SK-N-MC (cell line): ENCODE data around the gene ATP1A1.
A peak's percentile ranks its signal among the peaks of the same experiment; 100 is the strongest.

Experiments
- DNase-seq: peaks from one replicate; pipeline ENCODE4 v3.0.0-alpha.2; 2011; ENCODE audit warnings: low read depth, low spot score
- H3K27ac ChIP-seq: fragments of 200-600 bp; sonication (generic); 2 replicates; pipeline ENCODE4 v1.5.1; 2016; ENCODE audit warnings: mixed run types
- H3K36me3 ChIP-seq: fragments of 200-600 bp; sonication (generic); 2 replicates; pipeline ENCODE4 v1.6.1; 2017; ENCODE audit warnings: antibody characterized with exemption, low read length, mixed read lengths; ENCODE audit not compliant: insufficient read depth
- H3K4me3 ChIP-seq: fragments of 200-600 bp; sonication (generic); 2 replicates; pipeline ENCODE4 v1.5.1; 2016
- H3K9ac ChIP-seq: fragments of 200-600 bp; sonication (generic); 2 replicates; pipeline ENCODE4 v1.8.0; 2017; ENCODE audit warnings: mixed run types, mixed read lengths; ENCODE audit not compliant: insufficient read length
- H3K9me3 ChIP-seq: fragments of 200-600 bp; sonication (generic); 2 replicates; pipeline ENCODE4 v1.6.1; 2017; ENCODE audit warnings: low read depth, mild to moderate bottlenecking, antibody characterized with exemption, low read length, moderate library complexity, mixed read lengths
- EZH2 ChIP-seq: fragments of 200-600 bp; sonication (generic); IDR thresholded peaks from one replicate; pipeline ENCODE4 v1.6.1; 2017; ENCODE audit warnings: antibody characterized with exemption
- FOXP2 ChIP-seq: optimal IDR thresholded peaks from 2 replicates; pipeline ENCODE3; 2011; ENCODE audit warnings: mild to moderate bottlenecking, moderate library complexity; ENCODE audit not compliant: insufficient read depth; ENCODE audit errors: extremely low read length, control extremely low read depth
- POLR2AphosphoS5 ChIP-seq: IDR thresholded peaks from 2 replicates; pipeline ENCODE4 v1.6.1; 2012; ENCODE audit warnings: mild to moderate bottlenecking, low read depth, low read length, borderline replicate concordance

The ATP1A1 gene

DNA sequence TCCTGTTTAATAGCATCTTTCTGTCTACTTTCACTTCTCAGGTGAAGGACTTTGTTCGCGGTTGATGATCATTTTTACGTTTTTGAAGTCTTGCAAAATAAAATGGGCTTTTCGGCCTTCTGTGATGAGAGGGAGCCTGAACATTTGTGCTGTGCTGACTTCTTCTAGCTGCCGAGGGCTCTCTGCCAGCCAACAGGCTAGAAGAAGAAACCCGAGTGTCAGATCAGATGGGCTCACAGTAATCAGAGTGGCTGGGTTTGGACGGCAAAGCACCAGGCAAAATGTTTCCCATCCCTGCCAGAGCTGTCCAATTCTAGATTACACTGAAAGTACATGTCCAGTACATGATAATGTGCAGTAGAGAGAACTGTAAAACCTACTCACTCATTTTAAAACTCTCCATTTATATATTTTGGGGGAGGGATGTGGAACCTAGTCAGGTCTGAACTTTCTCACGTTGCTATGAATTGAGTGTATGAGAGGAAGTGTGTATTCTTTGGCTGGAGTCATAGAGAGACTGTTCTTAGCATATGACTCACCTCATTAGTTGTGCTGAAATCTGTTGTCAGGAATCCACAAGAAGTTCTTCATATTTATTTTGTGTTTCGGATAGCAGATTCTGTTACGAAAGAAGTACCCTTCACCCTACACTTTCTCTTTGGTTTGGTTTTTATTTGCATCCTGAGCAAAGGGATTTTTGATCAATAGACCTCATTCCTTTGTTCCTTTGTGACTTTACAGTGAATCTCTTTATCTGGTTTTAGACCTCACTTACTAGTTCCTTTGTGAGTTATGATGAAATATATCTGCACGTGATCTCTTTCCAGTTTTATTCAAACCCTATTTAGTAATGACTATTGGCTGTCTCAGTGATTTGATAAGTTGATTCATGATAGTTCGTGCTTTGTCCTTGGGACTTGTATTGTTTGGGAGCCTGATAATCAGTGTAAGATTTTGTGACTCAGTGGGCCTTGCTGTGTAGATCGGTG, 4.8 kb downstream of the ATP1A1 start:
- H3K4me3 ChIP-seq: peak overlapping the region; percentile 83
- peak overlapping the region; percentile 92 for H3K9ac ChIP-seq
- H3K27ac ChIP-seq: peak overlapping the region; percentile 39
- no peaks in the 10 kb centered on the region for H3K9me3 ChIP-seq
- DNase-seq: no peak
- peaks cover 85% of the 10 kb centered on the region for H3K36me3 ChIP-seq
- TF ChIP-seq EZH2: no peak
- TF ChIP-seq FOXP2: no peak
- no peak; the same call in 1 of the 2 replicates for TF ChIP-seq POLR2AphosphoS5

DNA sequence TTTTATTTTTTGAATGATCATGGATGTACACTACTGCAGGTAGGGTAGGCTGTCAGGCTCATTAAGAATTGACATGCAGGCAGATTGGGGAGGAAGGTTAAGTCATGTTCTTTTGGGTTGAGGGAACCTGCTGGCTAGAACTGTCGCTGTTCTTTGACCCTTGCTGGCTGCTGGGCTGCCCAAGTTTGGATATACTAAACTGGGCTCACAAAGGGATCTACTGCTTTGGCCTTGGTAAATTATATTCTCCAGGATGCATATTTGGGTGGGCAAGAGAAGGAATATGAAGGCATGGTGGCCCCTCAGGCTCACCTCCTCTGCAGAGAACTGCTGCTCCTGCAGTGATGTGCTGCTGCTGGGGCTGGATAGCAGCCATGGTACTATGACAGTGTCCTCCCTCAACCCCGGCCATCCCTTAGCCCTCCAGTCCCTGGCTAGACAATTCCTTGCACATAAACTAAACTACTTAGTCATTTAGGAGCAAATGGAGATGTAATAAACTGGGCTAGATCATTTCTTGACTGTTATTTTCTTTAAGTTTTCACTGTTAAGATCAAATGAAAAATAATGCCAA, 6.1 kb downstream of the ATP1A1 start:
- no peaks in the 10 kb centered on the region for H3K9me3 ChIP-seq
- TF ChIP-seq FOXP2: no peak
- 0 out of 2 replicates have a peak, but pooled peaks have one; percentile 3 for TF ChIP-seq POLR2AphosphoS5
- no peak for TF ChIP-seq EZH2
- peak overlapping the region; percentile 83 for H3K4me3 ChIP-seq
- DNase-seq: no peak
- peaks cover 95% of the 10 kb centered on the region for H3K36me3 ChIP-seq
- H3K9ac ChIP-seq: no peak overlapping the region
- H3K27ac ChIP-seq: peak overlapping the region; percentile 39; the same call in 1 of the 2 replicates

DNA sequence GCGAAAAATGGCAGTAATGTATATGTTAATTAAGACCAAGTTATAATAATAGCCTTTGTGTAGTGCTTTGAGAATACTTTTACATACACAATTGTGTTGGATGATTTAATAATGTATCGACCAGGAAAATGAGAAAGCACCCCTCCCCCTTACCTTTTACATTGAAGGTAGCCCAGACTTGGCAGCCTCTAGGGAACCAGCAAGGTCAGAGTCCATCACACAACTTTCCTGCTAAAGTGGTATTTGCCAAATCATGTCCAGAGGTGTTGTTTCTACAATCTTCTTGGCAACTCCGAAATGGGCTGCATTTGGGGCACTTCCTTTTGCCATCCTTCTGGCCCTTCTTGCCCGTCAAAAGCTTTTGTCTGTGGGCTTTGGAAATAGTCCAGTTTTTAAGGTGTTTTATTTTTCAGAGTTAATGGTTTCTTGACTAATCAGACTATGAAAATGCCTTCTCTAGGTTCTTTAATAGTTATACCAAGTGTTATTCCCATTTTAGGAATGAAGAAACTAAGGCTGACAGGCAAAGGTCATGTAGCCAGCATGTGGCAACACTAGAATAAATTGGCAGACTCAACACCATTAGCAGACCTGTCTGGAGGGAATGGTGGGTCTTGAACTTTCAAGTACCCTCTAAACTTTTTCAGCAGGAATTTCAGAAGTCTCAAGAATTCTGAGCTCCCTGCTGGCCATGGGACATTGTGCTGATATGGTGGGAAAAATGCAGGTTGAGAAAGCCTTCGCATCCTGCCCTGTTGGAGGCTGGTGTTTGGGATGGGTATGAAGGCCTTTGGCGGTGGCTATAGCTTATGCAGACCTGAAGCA, 6.8 kb downstream of the ATP1A1 start:
- Histone ChIP-seq H3K9ac (no peak overlapping the region), H3K36me3 (peaks cover 95% of the 10 kb centered on the region), H3K27ac (peak overlapping the region; percentile 59), H3K9me3 (no peaks in the 10 kb centered on the region), H3K4me3 (peak overlapping the region; percentile 83; the same call in 1 of the 2 replicates)
- TF ChIP-seq EZH2 (no peak), POLR2AphosphoS5 (0 out of 2 replicates have a peak, but pooled peaks have one; percentile 10), FOXP2 (no peak)
- no peak for DNase-seq

DNA sequence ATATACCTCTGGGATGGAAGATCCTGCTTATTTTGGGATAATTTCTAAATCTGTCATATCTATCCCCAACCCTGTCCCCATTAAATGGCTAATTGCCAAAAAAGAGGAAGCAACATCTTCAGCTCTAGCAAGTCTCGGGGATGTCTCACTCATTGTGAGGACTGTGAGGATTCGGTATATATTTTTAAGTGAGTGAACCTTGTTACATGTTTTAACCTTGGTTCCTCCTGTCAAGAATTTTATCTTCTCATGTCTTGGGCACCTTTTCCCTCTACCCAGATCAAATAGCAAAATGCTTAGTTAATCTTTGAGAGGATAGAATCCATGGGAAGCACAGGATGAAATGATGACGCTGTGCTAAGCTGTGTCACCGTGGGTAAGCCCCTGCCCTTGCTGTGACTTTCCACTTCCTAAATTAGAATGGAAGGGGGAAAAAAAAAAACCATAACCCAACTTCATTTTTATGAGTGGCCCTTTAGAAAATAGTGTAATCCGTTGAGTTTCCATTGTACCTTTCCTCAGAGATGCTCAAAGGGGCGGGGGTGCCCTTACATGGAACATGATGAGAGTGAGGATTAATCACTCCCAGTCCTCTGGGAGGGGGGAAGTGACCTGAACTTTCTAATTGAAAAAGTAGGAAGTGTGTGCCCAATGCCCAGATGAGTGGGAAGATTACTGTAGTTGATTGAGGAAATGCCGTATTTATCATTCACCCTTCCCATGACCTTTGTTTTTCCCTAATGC, 7.6 kb downstream of the ATP1A1 start:
- no peak overlapping the region for H3K9ac ChIP-seq
- peaks cover 95% of the 10 kb centered on the region for H3K36me3 ChIP-seq
- TF ChIP-seq FOXP2: no peak
- 0 out of 2 replicates have a peak, but pooled peaks have one; percentile 6 for TF ChIP-seq POLR2AphosphoS5
- peak overlapping the region; percentile 59 for H3K27ac ChIP-seq
- H3K9me3 ChIP-seq: no peaks in the 10 kb centered on the region
- no peak for DNase-seq
- peak overlapping the region; percentile 29 for H3K4me3 ChIP-seq

DNA sequence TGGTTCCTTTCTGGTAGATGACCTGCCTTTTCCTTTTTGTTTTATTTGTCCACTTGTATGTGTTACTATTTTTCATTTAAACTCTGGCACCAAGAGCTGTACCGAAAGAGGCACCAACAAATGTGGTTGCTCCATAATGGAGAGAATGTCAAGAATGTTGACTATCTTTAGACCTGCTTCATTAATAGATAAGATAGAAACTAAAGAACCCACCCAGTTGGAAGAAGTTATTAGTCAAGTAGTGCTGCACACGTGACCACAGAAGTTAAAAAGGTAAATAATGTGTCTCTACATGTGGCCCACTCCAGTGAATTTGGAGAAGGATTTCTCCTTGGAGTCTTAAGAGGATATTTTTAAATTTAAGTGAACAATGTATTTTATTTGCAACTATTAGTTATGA, 9.3 kb downstream of the ATP1A1 start:
- Histone ChIP-seq H3K36me3 (peaks cover 95% of the 10 kb centered on the region), H3K9ac (peak overlapping the region; percentile 51), H3K4me3 (peak overlapping the region; percentile 16), H3K27ac (peak overlapping the region; percentile 59), H3K9me3 (no peaks in the 10 kb centered on the region)
- DNase-seq: no peak
- no peak for TF ChIP-seq FOXP2
- no peak for TF ChIP-seq EZH2
- no peak for TF ChIP-seq POLR2AphosphoS5

DNA sequence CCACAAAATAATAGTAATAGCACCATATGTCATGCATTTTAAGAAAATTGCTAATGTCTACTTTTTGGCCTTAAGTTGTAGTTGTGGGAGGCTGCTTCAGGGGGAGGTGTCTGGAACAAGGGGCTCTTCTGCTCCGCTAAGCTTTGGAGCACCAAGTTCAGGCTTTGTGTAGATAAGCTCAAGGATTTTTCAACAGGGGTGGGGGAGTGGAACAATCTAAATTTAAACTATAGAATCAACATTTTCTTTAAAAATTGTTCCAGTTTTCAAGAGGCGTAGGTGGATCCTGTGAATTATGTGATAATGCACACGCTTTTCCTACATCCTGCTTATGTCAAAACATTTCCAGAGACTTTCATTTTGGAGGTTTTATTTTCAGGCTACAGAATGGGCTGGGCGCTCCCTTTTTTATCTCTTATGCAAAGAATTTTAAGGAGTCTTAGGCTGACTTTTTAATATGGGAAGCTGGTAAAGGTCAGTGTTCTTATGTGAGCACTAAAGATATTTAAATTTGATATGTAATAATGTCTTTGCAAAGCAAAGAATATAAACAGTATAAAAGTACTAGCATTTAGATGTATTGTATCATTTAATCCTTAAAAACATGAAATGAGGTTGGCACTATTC, 9.9 kb downstream of the ATP1A1 start:
- H3K36me3 ChIP-seq: peaks cover 95% of the 10 kb centered on the region
- peak overlapping the region; percentile 51 for H3K9ac ChIP-seq
- peak overlapping the region; percentile 16 for H3K4me3 ChIP-seq
- H3K27ac ChIP-seq: peak overlapping the region; percentile 59
- no peak for TF ChIP-seq EZH2
- no peak for TF ChIP-seq POLR2AphosphoS5
- DNase-seq: no peak
- no peaks in the 10 kb centered on the region for H3K9me3 ChIP-seq

DNA sequence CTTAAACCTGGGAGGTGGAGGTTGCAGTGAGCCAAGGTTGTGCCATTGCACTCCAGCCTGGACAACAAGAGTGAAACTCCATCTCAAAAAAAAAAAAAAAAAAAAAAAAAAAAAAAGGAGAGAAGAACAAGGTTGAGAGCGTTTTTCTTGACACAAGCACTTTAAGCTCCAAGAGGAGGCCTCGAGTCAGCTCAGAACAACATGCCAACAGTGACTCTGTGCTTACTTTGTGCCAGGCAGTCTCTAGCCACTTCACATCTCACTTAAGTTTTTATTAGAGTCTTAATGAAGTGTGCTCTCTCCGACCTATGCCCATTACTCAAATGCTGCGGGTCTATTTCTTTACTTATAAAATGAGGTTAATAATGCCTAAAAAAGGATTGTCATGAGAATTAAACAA, 13.0 kb downstream of the ATP1A1 start:
- H3K9ac ChIP-seq: peak overlapping the region; percentile 8
- no peak for DNase-seq
- TF ChIP-seq FOXP2 (no peak), EZH2 (no peak), POLR2AphosphoS5 (no peak)
- H3K9me3 ChIP-seq: no peaks in the 10 kb centered on the region
- H3K27ac ChIP-seq: peak overlapping the region; percentile 60; the same call in 1 of the 2 replicates
- peaks cover 96% of the 10 kb centered on the region for H3K36me3 ChIP-seq
- H3K4me3 ChIP-seq: no peak overlapping the region
